HCT116 (cell line): ENCODE results near the gene TNS3. TPM values are rescaled to one million over a fixed set of nuclear protein-coding genes. Genes with fewer than 3 reads are reported as not detected.

Source experiments
- ATAC-seq: fragments of 200-7000 bp; cut with Tn5 transposase; 2 replicates; pipeline ENCODE4 v1.9.1; 2020; ENCODE audit warnings: mild to moderate bottlenecking, moderate library complexity
- BruUV-seq: library from RNA; stranded (reverse); fragments of 400-500 nt; replicated peaks from 2 replicates; lab custom pipeline; 2021; lab: Mats Ljungman, UMichigan
- CTCF ChIA-PET: fragments of 300-600 bp; sonication (Branson Sonifier 250); formaldehyde crosslinking; loops from one replicate; lab custom pipeline; 2021; ENCODE audit warnings: antibody characterized with exemption; lab: Charles Lee
- POLR2A ChIA-PET: fragments of 300-600, 350-600 bp; sonication (Branson Sonifier 250); formaldehyde crosslinking; loops from one replicate; lab custom pipeline; 2021; ENCODE audit warnings: antibody characterized with exemption; lab: Charles Lee
- RAD21 ChIA-PET, 2 experiments: fragments of 300-600 bp; sonication (Branson Sonifier 250); formaldehyde crosslinking; loops; one replicate each; lab custom pipeline; 2023; ENCODE audit warnings: low total read pairs in 2 of 2; ENCODE audit not compliant: uncharacterized antibody in 2 of 2, unreplicated experiment in 2 of 2, low non-redundant PET in 1 of 2; lab: Charles Lee
- DNase-seq: peaks from one replicate; pipeline ENCODE4 v3.0.0-alpha.2; 2010; ENCODE audit warnings: low read depth, low spot score
- H2AFZ ChIP-seq: fragments of 200-600 bp; shearing (Covaris generic), sonication (generic); 2 replicates; pipeline ENCODE4 v1.6.1; 2017; ENCODE audit warnings: low read depth, mixed run types, mixed read lengths, antibody characterized with exemption, low read length; ENCODE audit not compliant: poor library complexity, severe bottlenecking
- H3K27ac ChIP-seq: 2 replicates; pipeline ENCODE4 v1.5.1; 2012; ENCODE audit warnings: low read depth, low read length
- H3K27me3 ChIP-seq: fragments of 200-600 bp; sonication (generic); 2 replicates; pipeline ENCODE4 v1.6.1; 2016; ENCODE audit warnings: mixed run types, low read length, mixed read lengths; ENCODE audit not compliant: insufficient read depth
- H3K36me3 ChIP-seq, 2 experiments: fragments of 200-500 bp in 1 of 2; fragments of 200-600 bp in 1 of 2; sonication (Bioruptor generic) in 1 of 2; sonication (generic) in 1 of 2; 2 replicates each; pipeline versions ENCODE4 v1.5.1 to v1.6.1; 2014 to 2016; ENCODE audit warnings: low read length in 2 of 2, inconsistent platforms in 1 of 2, mixed read lengths in 1 of 2, mixed run types in 1 of 2; ENCODE audit not compliant: insufficient read depth in 2 of 2, control insufficient read depth in 1 of 2
- H3K4me1 ChIP-seq, 2 experiments: fragments of 200-600 bp in 1 of 2; sonication (generic) in 1 of 2; 2 replicates each; pipeline versions ENCODE4 v1.5.1 to v1.6.1; 2012 to 2017; ENCODE audit warnings: low read length in 2 of 2, inconsistent platforms in 1 of 2, mild to moderate bottlenecking in 1 of 2, mixed read lengths in 1 of 2, mixed run types in 1 of 2, moderate library complexity in 1 of 2; ENCODE audit not compliant: insufficient read depth in 2 of 2, control insufficient read depth in 1 of 2
- H3K4me2 ChIP-seq: fragments of 200-600 bp; sonication (generic); 2 replicates; pipeline ENCODE4 v1.6.1; 2017; ENCODE audit warnings: mixed run types, low read length, mixed read lengths
- H3K4me3 ChIP-seq, 2 experiments: fragments of 200-600 bp in 1 of 2; sonication (generic) in 1 of 2; replicated peaks in 1 of 2; 2 replicates each; pipeline ENCODE4 v1.5.1; 2011 to 2016; ENCODE audit warnings: low read length in 2 of 2, control low read depth in 1 of 2, low read depth in 1 of 2, mild to moderate bottlenecking in 1 of 2, mixed read lengths in 1 of 2, mixed run types in 1 of 2
- H3K79me2 ChIP-seq: fragments of 200-600 bp; sonication (generic); 2 replicates; pipeline ENCODE4 v1.6.1; 2017; ENCODE audit warnings: mild to moderate bottlenecking, mixed run types, low read length, moderate library complexity, mixed read lengths; ENCODE audit not compliant: insufficient read depth
- H3K9ac ChIP-seq: fragments of 200-600 bp; sonication (generic); 2 replicates; pipeline ENCODE4 v1.6.1; 2016; ENCODE audit warnings: low read length, mixed read lengths
- H3K9me2 ChIP-seq: fragments of 200-600 bp; sonication (generic), shearing (Covaris generic); 2 replicates; pipeline ENCODE4 v1.6.1; 2017; ENCODE audit warnings: mixed run types, mild to moderate bottlenecking, moderate library complexity; ENCODE audit not compliant: insufficient read depth
- H3K9me3 ChIP-seq, 2 experiments: fragments of 200-500 bp in 1 of 2; fragments of 200-600 bp in 1 of 2; sonication (Bioruptor generic) in 1 of 2; sonication (generic) in 1 of 2; 2 replicates each; pipeline ENCODE4 v1.6.1; 2014 to 2017; ENCODE audit warnings: low read length in 2 of 2, mixed read lengths in 2 of 2, inconsistent platforms in 1 of 2, low read depth in 1 of 2, mild to moderate bottlenecking in 1 of 2, mixed run types in 1 of 2, moderate library complexity in 1 of 2; ENCODE audit not compliant: control insufficient read depth in 1 of 2, insufficient read depth in 1 of 2
- H4K20me1 ChIP-seq: fragments of 200-600 bp; sonication (generic), shearing (Covaris generic); 2 replicates; pipeline ENCODE4 v1.6.1; 2017; ENCODE audit warnings: mixed run types, mild to moderate bottlenecking, moderate library complexity; ENCODE audit not compliant: insufficient read depth
- CBX3 ChIP-seq: IDR thresholded peaks from 2 replicates; pipeline ENCODE4 v1.6.1; 2012; ENCODE audit warnings: low read depth
- RAD21 ChIP-seq: IDR thresholded peaks from 2 replicates; pipeline ENCODE4 v1.6.1; 2012; ENCODE audit warnings: low read depth, mild to moderate bottlenecking
- intact Hi-C: fragments of 100-400 bp; cut with micrococcal nuclease; formaldehyde crosslinking; loops from 2 replicates; pipeline ENCODE4 v1.10.0; 2022
- total RNA-seq: library from RNA; stranded (reverse); gene quantifications from one replicate; pipeline ENCODE4 v1.2.1, GENCODE V29; 2021; ENCODE audit not compliant: unreplicated experiment
- TF ChIP-seq, protein P1 (sequence below), 3 experiments: fragments of 200-600 bp in 1 of 3; sonication (generic) in 1 of 3; IDR thresholded peaks in 2 of 3; conservative IDR thresholded peaks in 1 of 3; 2 replicates each; pipeline ENCODE4 v1.5.1; 2012 to 2017; ENCODE audit warnings: low read depth in 2 of 3, low read length in 2 of 3, antibody characterized with exemption in 1 of 3, borderline replicate concordance in 1 of 3, control low read depth in 1 of 3, mild to moderate bottlenecking in 1 of 3, mixed read lengths in 1 of 3, mixed run types in 1 of 3, moderate library complexity in 1 of 3; ENCODE audit not compliant: insufficient read depth in 1 of 3

The TNS3 gene
- total RNA-seq, 1 experiment from 2014 or later = 9.1 TPM

DNA sequence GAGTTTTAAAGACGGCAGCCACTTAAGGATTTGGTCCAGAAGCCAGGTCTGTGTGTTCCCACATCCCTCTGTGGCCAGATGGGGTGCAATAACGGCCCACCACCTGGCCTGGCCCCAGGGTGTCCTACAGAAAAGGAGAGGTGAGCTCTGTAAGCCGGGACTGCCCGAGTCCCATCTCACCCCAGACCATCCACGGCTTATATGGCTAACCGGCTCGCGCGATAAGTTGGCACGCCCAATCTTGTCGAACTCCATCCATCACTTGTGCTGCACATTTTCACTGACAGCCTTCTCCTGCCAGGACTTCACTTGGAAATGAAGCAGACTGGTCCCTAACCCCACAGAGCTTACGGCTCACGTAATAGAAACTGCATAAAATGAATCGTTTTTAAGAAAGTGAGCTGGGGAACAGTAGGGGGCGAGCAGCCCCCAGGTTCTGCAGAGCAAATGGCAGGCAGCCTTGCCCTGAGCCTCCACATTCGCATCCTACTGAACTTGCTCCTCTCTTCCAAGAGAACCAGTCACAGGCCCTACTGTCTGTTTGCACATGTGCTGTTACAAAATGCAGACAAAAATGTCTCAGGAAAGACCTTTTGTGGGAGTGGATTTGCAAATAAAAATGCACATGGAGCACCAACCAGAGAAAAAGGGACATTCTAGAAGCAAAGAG lies 98.2 kb downstream of the TNS3 start:
- Histone ChIP-seq H2AFZ (no peak overlapping the region), H3K4me1 (peaks cover 41 to 43% of the 10 kb centered on the region in 2 experiments), H3K4me3 (no peak overlapping the region), H4K20me1 (no peaks in the 10 kb centered on the region), H3K9me2 (no peaks in the 10 kb centered on the region), H3K4me2 (no peak overlapping the region), H3K9ac (no peak overlapping the region), H3K27ac (no peak overlapping the region), H3K36me3 (no peaks in the 10 kb centered on the region), H3K9me3 (no peaks in the 10 kb centered on the region), H3K27me3 (no peaks in the 10 kb centered on the region), H3K79me2 (no peaks in the 10 kb centered on the region)
- ATAC-seq (no peak), DNase-seq (no peak)
- POLR2A ChIA-PET = no interaction called here
- intact Hi-C loops = no loop called here
- CTCF ChIA-PET = interaction anchor here (1.5 kb wide), 1 partner anchor 218 kb away, joined by 3 read pairs; no protein-coding TSS in a partner anchor
- BruUV-seq = no TSS peak
- peak; percentile 38; the same call in 1 of the 2 replicates for TF ChIP-seq RAD21
- TF ChIP-seq, protein P1, sequence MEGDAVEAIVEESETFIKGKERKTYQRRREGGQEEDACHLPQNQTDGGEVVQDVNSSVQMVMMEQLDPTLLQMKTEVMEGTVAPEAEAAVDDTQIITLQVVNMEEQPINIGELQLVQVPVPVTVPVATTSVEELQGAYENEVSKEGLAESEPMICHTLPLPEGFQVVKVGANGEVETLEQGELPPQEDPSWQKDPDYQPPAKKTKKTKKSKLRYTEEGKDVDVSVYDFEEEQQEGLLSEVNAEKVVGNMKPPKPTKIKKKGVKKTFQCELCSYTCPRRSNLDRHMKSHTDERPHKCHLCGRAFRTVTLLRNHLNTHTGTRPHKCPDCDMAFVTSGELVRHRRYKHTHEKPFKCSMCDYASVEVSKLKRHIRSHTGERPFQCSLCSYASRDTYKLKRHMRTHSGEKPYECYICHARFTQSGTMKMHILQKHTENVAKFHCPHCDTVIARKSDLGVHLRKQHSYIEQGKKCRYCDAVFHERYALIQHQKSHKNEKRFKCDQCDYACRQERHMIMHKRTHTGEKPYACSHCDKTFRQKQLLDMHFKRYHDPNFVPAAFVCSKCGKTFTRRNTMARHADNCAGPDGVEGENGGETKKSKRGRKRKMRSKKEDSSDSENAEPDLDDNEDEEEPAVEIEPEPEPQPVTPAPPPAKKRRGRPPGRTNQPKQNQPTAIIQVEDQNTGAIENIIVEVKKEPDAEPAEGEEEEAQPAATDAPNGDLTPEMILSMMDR (IDR thresholded peaks at IDR 0.05 in 2 of 3, conservative IDR thresholded peaks at IDR 0.05 in 1 of 3; ENCODE audit: borderline replicate concordance in 1 of 3, insufficient read depth in 1 of 3, low read depth in 2 of 3, low read length in 2 of 3) = peak in 2 of 3 experiments; percentile 6 to 29; a peak in 3 of 6 replicates
- no peak for TF ChIP-seq CBX3
- RAD21 ChIA-PET = no interaction called here
